Fibroblast of lung (primary cell): ENCODE measurements around the gene ABR. TPM values are rescaled to one million over a fixed set of nuclear protein-coding genes. Genes with fewer than 3 reads are reported as not detected.

Experiments
- DNase-seq, 2 donors: peaks; one replicate each; pipeline versions ENCODE4 v3.0.0 to v3.0.0-alpha.2; 2010; ENCODE audit warnings: low read depth in 2 of 2
- H2AFZ ChIP-seq: 2 replicates; pipeline ENCODE4 v1.5.1; 2012; ENCODE audit warnings: low read length, control low read depth, inconsistent platforms
- H3K27ac ChIP-seq: 2 replicates; pipeline ENCODE4 v1.5.1; 2011; ENCODE audit warnings: low read length, control low read depth; ENCODE audit not compliant: insufficient read depth
- H3K27me3 ChIP-seq: 2 replicates; pipeline ENCODE4 v1.5.1; 2011; ENCODE audit warnings: mild to moderate bottlenecking, low read length; ENCODE audit not compliant: control insufficient read depth, insufficient read depth
- H3K36me3 ChIP-seq: 2 replicates; pipeline ENCODE4 v1.5.1; 2011; ENCODE audit warnings: low read length; ENCODE audit not compliant: control insufficient read depth, insufficient read depth
- H3K4me1 ChIP-seq: 2 replicates; pipeline ENCODE4 v1.5.1; 2011; ENCODE audit warnings: low read length; ENCODE audit not compliant: control insufficient read depth, insufficient read depth; ENCODE audit errors: extremely low read depth
- H3K4me2 ChIP-seq: 2 replicates; pipeline ENCODE4 v1.5.1; 2011; ENCODE audit warnings: low read length, control low read depth; ENCODE audit not compliant: insufficient read depth; ENCODE audit errors: extremely low read depth
- H3K4me3 ChIP-seq, 4 experiments: fragments of 200-600 bp in 1 of 4; sonication (generic) in 1 of 4; replicated peaks in 1 of 4; 2 replicates each; pipeline ENCODE4 v1.5.1; 2011 to 2016; ENCODE audit warnings: low read length in 4 of 4, low read depth in 3 of 4, mild to moderate bottlenecking in 3 of 4, control low read depth in 2 of 4, inconsistent platforms in 1 of 4, mixed read lengths in 1 of 4; ENCODE audit not compliant: insufficient read depth in 1 of 4; ENCODE audit errors: control extremely low read depth in 1 of 4
- H3K79me2 ChIP-seq: 2 replicates; pipeline ENCODE4 v1.5.1; 2012; ENCODE audit warnings: mild to moderate bottlenecking, low read length, inconsistent platforms; ENCODE audit not compliant: control insufficient read depth, insufficient read depth
- H3K9ac ChIP-seq: 2 replicates; pipeline ENCODE4 v1.5.1; 2011; ENCODE audit warnings: mild to moderate bottlenecking, low read length, control low read depth; ENCODE audit not compliant: insufficient read depth
- H3K9me3 ChIP-seq: 2 replicates; pipeline ENCODE4 v1.5.1; 2012; ENCODE audit warnings: low read depth, low read length; ENCODE audit not compliant: control insufficient read depth, insufficient read depth
- H4K20me1 ChIP-seq: 2 replicates; pipeline ENCODE4 v1.5.1; 2011; ENCODE audit warnings: low read length; ENCODE audit not compliant: control insufficient read depth, insufficient read depth; ENCODE audit errors: extremely low read depth
- CTCF ChIP-seq, 2 donors: IDR thresholded peaks in 1 of 2; conservative IDR thresholded peaks in 1 of 2; 1 replicate in 1 of 2; 2 replicates in 1 of 2; pipeline ENCODE4 v1.5.1; 2011 to 2012; ENCODE audit warnings: low read length in 2 of 2, control low read depth in 1 of 2, inconsistent platforms in 1 of 2, low read depth in 1 of 2, mild to moderate bottlenecking in 1 of 2
- EZH2 ChIP-seq: IDR thresholded peaks from 2 replicates; pipeline ENCODE4 v1.5.1; 2012; ENCODE audit warnings: low read length, control low read depth, mild to moderate bottlenecking; ENCODE audit errors: missing control alignments
- polyA plus RNA-seq, 2 donors: library from polyadenylated mRNA; depleted of rRNA in 1 of 2; stranded (reverse) in 1 of 2; unstranded in 1 of 2; fragments of >200 nt; gene quantifications; 2 replicates each; pipeline ENCODE4 v1.2.1, GENCODE V29; 2011 to 2012; ENCODE audit warnings: missing spikeins in 1 of 2
- total RNA-seq: library from RNA; depleted of rRNA; stranded (reverse); fragments of >200 nt; gene quantifications from 2 replicates; pipeline ENCODE4 v1.2.1, GENCODE V29; 2014

Gene ABR
- total and polyA plus RNA-seq, 2 donors (not counting 1 experiment from before 2014, with no cell fraction given), result 43.7 to 84.7 TPM

DNA sequence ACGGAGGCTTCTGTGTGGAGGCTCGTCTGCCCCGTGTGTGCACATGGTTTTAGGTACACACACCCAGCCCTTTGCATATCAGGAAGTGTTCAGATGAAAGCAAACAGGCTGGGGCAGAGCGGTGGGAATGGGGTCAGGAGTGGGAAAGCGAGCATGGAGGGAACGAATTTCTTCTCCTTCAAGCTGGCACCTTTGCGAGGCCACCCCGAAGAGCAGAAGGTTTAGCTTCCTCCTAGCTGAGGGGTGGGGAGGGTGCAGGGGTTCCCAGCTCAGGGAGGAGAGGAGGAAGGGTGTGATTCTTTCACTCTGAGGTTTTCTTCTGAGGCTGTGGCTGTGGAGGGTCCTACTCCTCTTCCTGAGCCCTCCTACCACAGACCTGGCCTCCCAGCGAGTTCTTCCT lies 83.6 kb downstream of the ABR start:
- Histone ChIP-seq H3K27ac (no peak overlapping the region), H3K4me2 (no peak overlapping the region), H3K4me3 (no peak overlapping the region), H3K4me1 (peaks cover 2% of the 10 kb centered on the region), H3K36me3 (peaks cover 4% of the 10 kb centered on the region), H4K20me1 (no peaks in the 10 kb centered on the region), H3K9me3 (no peaks in the 10 kb centered on the region), H3K79me2 (no peaks in the 10 kb centered on the region), H2AFZ (no peak overlapping the region), H3K9ac (no peak overlapping the region), H3K27me3 (no peaks in the 10 kb centered on the region)
- no peak for DNase-seq
- TF ChIP-seq EZH2, result no peak
- TF ChIP-seq CTCF (conservative IDR thresholded peaks at IDR 0.05 in 1 of 2, IDR thresholded peaks at IDR 0.05 in 1 of 2; ENCODE audit: low read depth in 1 of 2, low read length in 2 of 2), result no peak

GRCh38 chr17:1095853-1096173 lies 84.0 kb downstream of the ABR start:
- H3K36me3 ChIP-seq, result peaks cover 4% of the 10 kb centered on the region
- H3K4me1 ChIP-seq, result peaks cover 2% of the 10 kb centered on the region
- no peak overlapping the region for H3K4me2 ChIP-seq
- no peak overlapping the region for H3K4me3 ChIP-seq
- no peak for TF ChIP-seq CTCF (conservative IDR thresholded peaks at IDR 0.05 in 1 of 2, IDR thresholded peaks at IDR 0.05 in 1 of 2; ENCODE audit: low read depth in 1 of 2, low read length in 2 of 2)
- TF ChIP-seq EZH2, result no peak
- H3K9me3 ChIP-seq, result no peaks in the 10 kb centered on the region
- H3K27ac ChIP-seq, result no peak overlapping the region
- H3K79me2 ChIP-seq, result no peaks in the 10 kb centered on the region
- no peak for DNase-seq
- H4K20me1 ChIP-seq, result no peaks in the 10 kb centered on the region
- H3K9ac ChIP-seq, result no peak overlapping the region
- H2AFZ ChIP-seq, result no peak overlapping the region
- H3K27me3 ChIP-seq, result no peaks in the 10 kb centered on the region

DNA sequence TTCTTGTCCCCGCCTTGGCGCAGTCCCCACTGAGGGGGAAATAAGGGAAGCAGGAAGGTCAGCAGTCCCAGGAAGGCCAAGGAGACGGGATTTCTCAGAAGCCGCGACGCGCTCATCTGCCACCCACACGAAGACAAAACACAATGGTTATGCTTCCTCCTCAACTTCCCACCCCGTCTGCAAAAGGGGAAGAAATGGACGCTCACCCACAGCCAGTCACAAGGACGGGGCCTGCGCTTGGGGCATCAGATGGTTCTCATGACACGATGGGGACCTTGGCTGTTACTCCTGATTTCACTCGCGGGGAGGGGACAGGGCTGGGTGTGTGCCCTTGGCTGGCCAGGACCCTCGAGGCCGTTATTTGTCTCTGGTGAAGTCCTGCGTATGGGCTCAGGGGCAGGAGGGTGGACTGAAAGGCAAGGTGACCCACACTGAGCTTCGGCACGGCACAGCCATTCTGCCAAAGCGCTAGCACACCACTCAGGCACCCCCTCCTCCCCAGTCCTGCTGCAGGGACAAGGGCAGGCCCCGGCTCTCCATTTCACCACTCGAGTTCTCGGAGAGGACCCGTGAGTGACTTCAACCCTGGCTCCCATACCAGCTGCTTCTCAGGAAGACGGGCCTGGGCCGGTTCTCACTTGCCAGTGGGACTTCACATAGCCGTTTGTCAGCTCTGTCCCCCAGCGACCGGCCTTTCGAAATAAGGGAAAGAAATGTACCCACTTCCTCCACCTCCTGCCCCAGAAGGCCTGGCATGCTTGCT lies 84.5 kb downstream of the ABR start:
- H3K79me2 ChIP-seq, result no peaks in the 10 kb centered on the region
- H3K9ac ChIP-seq, result no peak overlapping the region
- H3K36me3 ChIP-seq, result peaks cover 4% of the 10 kb centered on the region
- no peak overlapping the region for H3K4me2 ChIP-seq
- TF ChIP-seq CTCF (conservative IDR thresholded peaks at IDR 0.05 in 1 of 2, IDR thresholded peaks at IDR 0.05 in 1 of 2; ENCODE audit: low read depth in 1 of 2, low read length in 2 of 2) (no peak), EZH2 (no peak)
- no peak overlapping the region for H3K4me3 ChIP-seq
- no peaks in the 10 kb centered on the region for H3K9me3 ChIP-seq
- H3K4me1 ChIP-seq, result peaks cover 2% of the 10 kb centered on the region
- no peak overlapping the region for H3K27ac ChIP-seq
- no peak for DNase-seq
- no peak overlapping the region for H2AFZ ChIP-seq
- H3K27me3 ChIP-seq, result no peaks in the 10 kb centered on the region
- no peaks in the 10 kb centered on the region for H4K20me1 ChIP-seq
